Stimulated activated CD8-positive, alpha-beta memory T cell treated with anti-CD3 and anti-CD28 coated beads, Interleukin-2, amount 100 ng/mL, for 1 hour (primary cell): ENCODE data around the gene HNRNPCL1.
"Not testable (repeated sequence)": the region's sequence is repeated elsewhere in the genome, so short reads cannot be mapped to it uniquely, and the experiment has no call there.

Source experiments
- DNase-seq, 2 donors: peaks; one replicate each; pipeline ENCODE4 v3.0.0-alpha.2; 2020; ENCODE audit warnings: low read depth in 2 of 2

The HNRNPCL1 gene

GRCh38 chr1:12848620-12849019 is at the start of gene HNRNPCL1:
HNRNPCL1 (minus strand) TSS chr1:12848720; CDS start chr1:12848289, 431 bp downstream.
- not testable (repeated sequence) for DNase-seq

GRCh38 chr1:12898170-12898569 is 49.6 kb upstream of the HNRNPCL1 start, which contains the start of gene PRAMEF10:
PRAMEF10 (minus strand) TSS chr1:12898270; CDS start chr1:12895847, 2,423 bp downstream.
- not testable (repeated sequence) for DNase-seq

- DNase-seq: not testable (repeated sequence)
These were observed 37.6 kb upstream of the HNRNPCL1 start, which contains the start of gene PRAMEF4 for GRCh38 chr1:12886101-12886500. PRAMEF4 (minus strand) TSS chr1:12886201; CDS start chr1:12883394, 2,807 bp downstream.

DNA sequence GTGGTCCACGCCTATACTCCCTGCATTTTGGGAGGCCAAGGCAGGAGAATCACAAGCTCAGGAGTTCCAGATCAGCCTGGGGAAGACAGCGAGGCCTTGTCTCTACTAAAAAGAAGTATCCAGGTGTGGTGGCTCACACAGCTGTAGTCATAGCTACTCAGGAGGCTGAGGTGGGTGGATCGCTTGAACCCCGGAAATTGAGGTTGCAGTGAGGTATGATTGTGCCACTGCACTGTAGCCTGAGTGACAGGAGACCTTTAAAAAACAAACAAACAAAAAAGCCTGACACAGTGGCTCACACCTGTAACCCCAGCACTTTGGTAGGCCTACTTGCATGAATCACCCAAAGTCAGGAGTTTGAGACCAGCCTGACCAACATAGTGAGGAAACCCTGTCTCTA is 29.9 kb upstream of the HNRNPCL1 start:
- DNase-seq: not testable (repeated sequence)

DNA sequence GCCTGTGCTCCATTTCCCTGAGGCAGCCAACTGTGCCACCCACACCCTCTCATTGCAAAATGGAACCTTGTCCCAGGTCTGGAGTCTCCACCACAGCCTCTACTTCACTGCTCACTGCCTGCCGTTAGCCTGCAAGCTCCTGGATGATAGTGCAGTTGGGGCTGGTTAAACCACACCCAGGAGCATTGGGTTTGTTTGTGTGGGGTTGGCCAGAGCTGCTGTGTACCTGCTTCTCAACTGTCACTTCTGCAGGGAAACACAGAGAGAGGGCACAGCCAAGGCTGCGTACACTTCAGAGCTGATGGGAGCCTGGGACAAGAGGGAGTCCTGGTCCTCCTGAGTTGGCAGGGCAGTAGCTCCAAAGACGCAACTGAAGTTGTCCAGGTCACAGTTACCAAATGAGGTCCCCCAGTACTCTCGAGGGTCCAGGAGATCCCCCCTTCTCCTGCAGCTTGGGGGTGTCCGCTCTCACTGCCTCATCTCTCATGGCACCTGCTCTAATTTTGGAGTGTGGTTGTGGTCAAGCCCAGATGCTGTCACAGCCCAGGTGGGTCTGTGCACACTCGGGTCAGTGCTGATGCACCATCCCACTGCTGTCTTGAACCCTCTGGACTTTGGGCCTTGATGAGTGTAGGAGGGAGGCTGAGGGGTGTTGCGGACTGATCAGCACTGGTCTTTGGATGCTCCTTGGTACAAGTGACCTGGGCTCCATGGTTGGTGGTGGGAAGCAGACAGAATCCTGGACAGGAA is 14.8 kb upstream of the HNRNPCL1 start:
- not testable (repeated sequence) for DNase-seq

GRCh38 chr1:12856786-12857185 is 8.3 kb upstream of the HNRNPCL1 start, which contains the start of gene PRAMEF2:
PRAMEF2 (plus strand) TSS chr1:12857086; CDS start chr1:12859010, 1,924 bp downstream.
- not testable (repeated sequence) for DNase-seq

DNA sequence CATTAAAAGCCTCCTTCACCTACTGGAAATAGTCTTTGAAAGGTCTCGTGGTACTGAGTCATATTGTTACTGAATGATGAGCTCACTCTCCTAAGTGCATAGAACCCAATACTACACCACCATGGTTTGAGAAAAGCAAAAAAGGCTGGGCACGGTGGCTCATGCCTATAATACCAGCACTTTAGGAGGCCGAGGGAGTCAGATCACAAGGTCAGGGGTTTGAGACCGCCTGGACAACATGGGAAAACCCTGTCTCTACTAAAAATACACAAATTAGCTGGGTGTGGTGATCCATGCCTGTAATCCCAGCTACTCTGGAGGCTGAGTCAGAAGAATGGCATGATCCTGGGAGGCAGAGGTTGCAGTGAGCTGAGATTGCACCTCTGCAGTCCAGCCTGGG is 3.3 kb upstream of the HNRNPCL1 start:
- no peak for DNase-seq

GRCh38 chr1:12833251-12833650 is 15.3 kb downstream of the HNRNPCL1 start:
- DNase-seq: not testable (repeated sequence)

- DNase-seq: not testable (repeated sequence)
These were observed 17.2 kb downstream of the HNRNPCL1 start, which contains the start of gene PRAMEF11 for GRCh38 chr1:12831310-12831709. PRAMEF11 (minus strand) TSS chr1:12831410; CDS start chr1:12828789, 2,621 bp downstream.

DNA sequence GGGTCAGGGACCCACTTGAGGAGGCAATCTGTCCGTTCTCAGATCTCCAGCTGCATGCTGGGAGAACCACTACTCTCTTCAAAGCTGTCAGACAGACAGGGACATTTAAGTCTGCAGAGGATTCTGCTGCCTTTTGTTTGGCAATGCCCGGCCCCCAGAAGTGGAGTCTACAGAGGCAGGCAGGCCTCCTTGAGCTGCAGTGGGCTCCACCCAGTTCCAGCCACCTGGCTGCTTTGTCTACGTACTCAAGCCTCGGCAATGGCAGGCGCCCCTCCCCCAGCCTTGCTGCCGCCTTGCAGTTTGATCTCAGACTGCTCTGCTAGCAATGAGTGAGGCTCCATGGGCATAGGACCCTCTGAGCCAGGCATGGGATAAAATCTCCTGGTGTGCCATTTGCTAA is 29.5 kb downstream of the HNRNPCL1 start:
- DNase-seq: not testable (repeated sequence)

- no peak for DNase-seq
These were observed 37.1 kb downstream of the HNRNPCL1 start for GRCh38 chr1:12811409-12811784.

- no peak for DNase-seq
These were observed 37.7 kb downstream of the HNRNPCL1 start for GRCh38 chr1:12810691-12811408.

DNA sequence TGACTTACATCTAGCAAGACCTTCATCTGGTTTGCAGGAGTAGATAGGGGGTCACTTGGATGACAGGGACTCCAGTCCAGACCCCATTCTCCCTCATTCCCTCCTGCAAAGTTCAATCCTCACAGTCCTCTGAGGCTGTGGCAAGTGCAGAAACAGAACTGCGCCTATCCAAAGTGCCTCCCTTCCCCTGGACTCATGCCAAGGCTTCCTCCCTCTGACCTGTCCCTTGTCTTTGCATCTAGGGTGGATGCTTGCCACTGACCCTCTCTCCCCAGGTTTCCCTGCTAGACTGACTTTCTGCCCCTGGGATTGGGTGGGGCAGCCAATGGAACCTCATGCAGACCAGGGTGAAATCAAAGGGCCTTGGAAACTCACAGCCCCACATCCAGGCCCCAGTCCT is 38.6 kb downstream of the HNRNPCL1 start:
- no peak for DNase-seq

DNA sequence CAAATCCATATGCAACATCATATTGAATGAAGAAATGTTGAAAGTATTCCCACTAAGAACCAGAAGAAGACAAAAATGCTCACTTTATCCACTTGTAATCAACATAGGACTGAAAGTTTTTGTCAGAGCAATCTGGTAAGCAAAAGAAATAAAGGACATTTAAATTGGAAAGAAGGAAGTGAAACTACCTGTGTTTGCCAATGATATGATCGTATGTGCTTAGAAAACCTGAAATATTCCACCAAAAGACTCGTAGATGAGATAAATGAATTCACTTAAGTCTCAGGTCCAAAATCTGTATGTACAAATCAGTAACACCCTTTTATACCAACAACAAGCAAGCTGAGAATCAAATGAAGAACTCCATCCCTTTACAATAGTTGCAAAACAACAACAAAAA is 48.8 kb downstream of the HNRNPCL1 start:
- DNase-seq: no peak

DNA sequence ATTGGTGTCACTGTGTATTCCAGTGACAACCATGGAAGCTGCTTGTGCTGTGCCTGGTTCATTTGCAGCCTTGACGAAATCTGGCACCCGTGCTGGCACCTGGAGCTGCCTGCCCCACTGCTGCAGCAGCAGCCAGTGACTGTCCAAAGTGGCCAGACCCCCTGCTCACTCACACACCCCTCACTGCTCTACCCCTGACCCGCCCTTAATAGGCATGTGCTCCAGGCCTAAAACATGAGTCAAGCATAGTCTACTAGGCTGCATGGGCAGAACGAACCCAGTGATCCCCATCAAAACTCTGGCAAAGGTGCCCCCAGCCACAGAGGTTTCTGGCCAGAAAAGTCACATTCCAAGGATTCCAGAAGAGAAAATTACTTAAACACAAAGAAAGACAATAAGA is 49.6 kb downstream of the HNRNPCL1 start:
- no peak for DNase-seq
